LNCAP (cell line): ENCODE results near the gene NBAS.

Experiments used
- TF ChIP-seq, protein P1 (sequence below): fragments of 450-650 bp; IDR thresholded peaks from 2 replicates; pipeline ENCODE4 v1.5.1; 2017; ENCODE audit warnings: mild to moderate bottlenecking

NBAS gene

DNA sequence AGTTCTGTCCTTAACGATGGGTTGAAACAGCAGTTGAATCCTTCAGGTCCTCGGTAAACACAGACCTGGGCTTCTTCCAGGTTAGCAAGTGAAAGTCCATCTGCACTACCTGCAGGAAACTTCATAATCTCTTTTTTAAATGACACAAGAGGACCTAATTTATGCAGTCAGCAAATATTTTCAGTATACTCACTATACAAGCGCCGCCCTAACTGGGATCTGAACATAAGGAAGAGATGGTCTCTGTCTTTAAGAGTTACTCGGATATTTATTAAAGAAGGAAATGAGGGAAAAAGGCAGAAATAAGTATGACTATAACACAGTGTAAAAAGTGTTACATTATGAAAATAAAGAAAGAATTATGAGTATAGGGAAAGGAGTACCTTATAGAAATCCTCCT, 103.3 kb downstream of the NBAS start:
- TF ChIP-seq, protein P1, sequence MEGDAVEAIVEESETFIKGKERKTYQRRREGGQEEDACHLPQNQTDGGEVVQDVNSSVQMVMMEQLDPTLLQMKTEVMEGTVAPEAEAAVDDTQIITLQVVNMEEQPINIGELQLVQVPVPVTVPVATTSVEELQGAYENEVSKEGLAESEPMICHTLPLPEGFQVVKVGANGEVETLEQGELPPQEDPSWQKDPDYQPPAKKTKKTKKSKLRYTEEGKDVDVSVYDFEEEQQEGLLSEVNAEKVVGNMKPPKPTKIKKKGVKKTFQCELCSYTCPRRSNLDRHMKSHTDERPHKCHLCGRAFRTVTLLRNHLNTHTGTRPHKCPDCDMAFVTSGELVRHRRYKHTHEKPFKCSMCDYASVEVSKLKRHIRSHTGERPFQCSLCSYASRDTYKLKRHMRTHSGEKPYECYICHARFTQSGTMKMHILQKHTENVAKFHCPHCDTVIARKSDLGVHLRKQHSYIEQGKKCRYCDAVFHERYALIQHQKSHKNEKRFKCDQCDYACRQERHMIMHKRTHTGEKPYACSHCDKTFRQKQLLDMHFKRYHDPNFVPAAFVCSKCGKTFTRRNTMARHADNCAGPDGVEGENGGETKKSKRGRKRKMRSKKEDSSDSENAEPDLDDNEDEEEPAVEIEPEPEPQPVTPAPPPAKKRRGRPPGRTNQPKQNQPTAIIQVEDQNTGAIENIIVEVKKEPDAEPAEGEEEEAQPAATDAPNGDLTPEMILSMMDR, result no peak

DNA sequence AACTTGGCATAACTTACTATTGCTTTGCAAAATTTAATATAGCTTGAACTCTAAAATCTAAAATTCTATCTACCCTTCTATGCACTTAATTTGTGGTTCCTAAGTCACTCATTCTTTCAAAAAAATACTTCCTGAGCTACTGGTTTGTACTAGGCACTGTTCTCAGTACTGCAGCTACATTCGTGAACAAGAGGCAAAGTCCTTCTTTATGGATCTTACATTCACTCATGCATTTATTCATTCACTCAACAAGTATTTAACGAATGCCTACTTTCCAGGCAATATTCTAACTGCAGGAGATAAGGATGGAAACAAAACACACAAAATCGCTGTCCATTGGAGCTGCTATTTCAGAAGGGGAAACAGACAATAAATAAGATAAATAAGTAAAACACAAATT, 104.8 kb downstream of the NBAS start:
- TF ChIP-seq, protein P1, result no peak

DNA sequence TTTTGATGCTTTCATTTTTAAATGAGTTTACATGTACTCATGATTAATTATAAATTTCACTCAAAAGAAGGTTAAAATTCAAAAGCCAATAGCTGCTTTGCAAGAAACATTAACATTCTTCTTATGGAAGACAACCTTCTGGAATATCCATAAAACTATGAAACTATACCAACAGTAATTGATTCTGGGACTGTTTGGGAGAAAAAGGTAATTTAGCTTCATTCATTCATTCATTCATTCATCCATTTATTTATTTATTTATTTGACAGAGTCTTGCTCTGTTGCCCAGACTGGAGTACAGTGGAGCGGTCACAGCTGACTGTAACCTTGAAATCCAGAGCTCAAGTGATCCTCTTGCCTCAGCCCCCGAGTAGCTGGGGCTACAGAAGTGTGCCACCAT, 110.3 kb downstream of the NBAS start:
- TF ChIP-seq, protein P1, result no peak

DNA sequence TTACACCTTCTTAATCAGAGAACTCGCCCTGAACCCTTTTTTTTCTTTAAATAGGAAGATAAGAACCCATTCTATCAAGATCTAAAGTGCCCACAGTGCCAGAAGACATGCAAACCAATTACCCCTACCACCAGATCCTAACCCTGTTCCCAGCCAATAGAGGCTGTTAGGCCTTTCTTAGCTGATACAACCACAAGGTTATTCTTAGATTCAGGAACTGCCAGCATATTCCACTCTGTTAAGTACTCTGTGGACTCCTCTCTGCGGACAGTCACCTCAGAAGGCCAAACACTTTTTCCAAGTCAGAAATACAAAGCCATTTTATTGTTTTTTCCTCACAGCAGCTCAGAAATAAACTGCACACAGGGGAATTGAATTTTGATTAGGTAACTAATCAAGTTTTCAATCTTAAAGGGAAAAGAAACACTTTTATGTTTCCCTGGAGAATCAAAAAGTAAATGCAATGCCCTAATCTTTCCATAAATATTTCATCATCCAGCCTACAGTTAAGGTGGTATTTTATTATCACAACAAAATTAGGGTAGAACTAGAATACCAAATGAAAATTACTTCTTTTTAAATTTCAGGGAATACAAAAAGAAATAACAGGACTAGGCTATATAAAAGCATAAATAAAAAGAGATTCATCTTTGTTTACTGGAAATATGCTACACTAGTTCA, 111.4 kb downstream of the NBAS start:
- TF ChIP-seq, protein P1, result no peak

DNA sequence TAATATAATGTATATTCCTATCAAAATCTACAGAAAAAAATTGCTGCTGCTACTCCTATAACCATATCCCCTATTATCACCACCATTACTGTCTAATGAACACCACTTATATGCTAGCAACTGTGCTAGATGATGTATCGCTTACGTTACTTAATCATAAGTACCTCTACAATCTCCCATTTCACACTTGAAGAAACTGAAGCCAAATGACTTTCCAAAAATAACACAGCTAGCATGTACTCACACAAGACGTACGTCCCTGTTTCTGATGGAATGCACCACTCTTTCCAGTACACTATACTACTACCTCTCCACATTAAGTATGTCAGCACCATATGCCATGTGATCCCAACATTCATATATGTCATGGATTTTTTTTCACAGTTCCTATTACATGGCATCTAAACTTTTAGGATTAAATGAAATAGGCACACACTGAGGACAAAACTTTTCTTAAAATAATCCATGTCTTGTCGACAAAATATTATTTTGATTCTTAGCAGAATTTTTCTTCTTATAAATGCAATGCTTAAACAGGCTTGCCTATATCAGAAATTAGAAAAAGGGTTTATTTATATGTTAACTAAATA, 112.8 kb downstream of the NBAS start:
- TF ChIP-seq, protein P1, result no peak

DNA sequence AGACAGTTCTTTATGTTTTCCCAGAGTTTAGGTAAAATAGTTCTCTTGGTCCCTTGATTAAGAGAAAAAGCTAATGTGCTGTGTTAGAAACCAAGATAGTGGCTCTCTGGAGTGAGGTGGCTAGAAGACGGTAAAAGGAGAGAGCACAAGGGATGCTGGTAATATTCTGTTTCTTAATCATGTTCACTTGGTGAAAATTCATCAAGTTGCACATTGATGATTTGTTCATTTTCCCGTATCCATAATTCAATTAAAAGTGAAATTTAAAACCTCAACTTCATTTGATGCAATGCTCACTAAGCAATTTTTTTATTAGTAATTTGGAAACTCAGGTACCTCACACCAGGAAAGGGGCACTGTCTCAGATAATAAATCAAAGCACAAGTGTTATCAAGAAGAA, 113.8 kb downstream of the NBAS start:
- TF ChIP-seq, protein P1, result no peak

DNA sequence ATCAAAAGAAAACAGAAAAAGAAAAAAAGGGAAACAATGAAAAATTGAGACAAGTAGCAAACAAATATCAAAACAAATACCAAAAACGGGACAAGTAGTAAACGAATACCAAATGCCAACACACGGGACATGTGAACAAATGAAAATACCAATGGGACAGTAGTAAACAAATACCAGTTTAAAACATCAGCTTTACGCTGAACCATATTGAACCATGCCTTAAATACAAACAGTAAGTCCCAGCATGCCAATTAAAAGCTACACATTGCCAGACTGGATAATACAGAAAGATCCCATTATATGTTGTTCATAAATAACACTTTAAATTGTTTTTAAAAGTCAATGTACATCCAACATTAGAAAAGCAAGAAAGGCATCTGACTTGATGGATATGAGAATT, 114.2 kb downstream of the NBAS start:
- TF ChIP-seq, protein P1, result no peak
